ENCODE results near the gene ANKRD28. TPM values are rescaled to one million over a fixed set of nuclear protein-coding genes. Genes with fewer than 3 reads are reported as not detected.
A peak's percentile ranks its signal among the peaks of the same experiment; 100 is the strongest.

ANKRD28 gene
- total RNA-seq, 8 experiments from 2014 or later = 16.2 to 59.8 (median 20.9) TPM

DNA sequence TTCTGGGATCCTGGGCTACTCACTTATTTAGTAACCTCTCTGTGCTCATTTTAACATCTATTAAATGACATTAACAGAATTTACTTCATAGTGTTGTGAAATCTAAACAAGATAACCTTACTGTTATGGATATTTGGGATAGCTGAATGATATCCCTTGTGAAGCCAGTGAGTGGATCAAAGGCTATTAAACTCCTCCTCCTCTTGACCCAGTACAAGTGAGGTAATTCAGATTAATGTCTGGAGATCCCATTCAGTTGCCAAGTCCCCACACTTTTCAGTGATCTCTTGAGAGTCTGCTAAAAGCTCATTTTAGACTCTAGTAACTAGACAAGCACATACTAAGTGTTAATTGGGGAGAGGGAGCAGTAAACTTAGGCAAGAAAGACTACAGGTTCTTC lies 2.5 kb upstream of the ANKRD28 start:
- in situ Hi-C loops (cut with MboI; ENCODE audit: low pct_unique_long_range_greater_than_20kb in 2 of 9, low sequenced_read_pairs in 9 of 9, unreplicated experiment in 9 of 9) = loop anchor here in 2 of 9 experiments (25.0 kb wide), 2 partner anchors 163 to 437 kb away; no protein-coding TSS in a partner anchor
- H3K27ac ChIP-seq = no peak overlapping the region
- no peak overlapping the region for H3K4me3 ChIP-seq

DNA sequence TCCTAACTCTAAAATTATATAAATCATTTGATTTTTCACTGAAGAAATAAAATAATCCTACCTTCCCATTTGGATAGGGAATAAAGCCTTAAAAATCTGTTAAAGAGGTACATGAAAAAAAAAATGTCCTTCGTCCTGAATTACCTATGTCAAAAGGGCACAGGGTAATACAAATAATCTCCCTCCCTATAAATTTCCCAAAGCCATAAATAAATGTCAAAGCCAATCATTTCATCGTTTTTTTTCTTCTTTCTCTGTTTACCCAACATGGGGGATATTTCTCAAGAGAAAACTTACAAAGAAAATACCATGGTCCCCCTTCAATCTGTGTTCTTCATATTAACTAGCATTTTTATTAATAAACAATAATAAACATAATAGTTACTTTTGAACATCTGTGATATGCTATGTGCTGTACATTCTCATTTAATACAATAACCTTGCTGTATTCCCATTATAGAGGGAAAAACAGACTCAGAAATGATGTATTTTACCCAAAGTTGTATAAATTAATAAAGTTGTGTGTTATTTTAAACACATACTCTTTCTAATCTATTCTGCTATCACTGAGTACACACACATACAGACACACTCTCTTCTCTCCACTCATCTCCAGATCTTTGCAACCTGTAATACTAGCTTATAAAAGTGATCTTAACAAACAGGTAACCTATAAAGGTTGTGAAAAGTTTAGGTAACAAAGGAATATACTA lies 910 bp upstream of the ANKRD28 start:
- in situ Hi-C loops (cut with MboI; ENCODE audit: low pct_unique_long_range_greater_than_20kb in 2 of 9, low sequenced_read_pairs in 9 of 9, unreplicated experiment in 9 of 9) = no loop called here
- ATAC-seq (replicated peaks in 6 of 8) = no peak
- H3K4me1 ChIP-seq (replicated peaks in 1 of 2) = peaks cover 9 to 28% of the 10 kb centered on the region in 2 donors
- no peak overlapping the region for H3K27ac ChIP-seq
- H3K4me3 ChIP-seq = no peak overlapping the region
- WGBS, 10 experiments = 14 to 64% (median 35%) methylated on average over 1 to 2 of the region's 2 CpGs

More for the DNA sequence above, 2.5 kb upstream of the ANKRD28 start:
- H3K4me1 ChIP-seq (replicated peaks in 1 of 2) = peaks cover 9 to 28% of the 10 kb centered on the region in 2 donors
- ATAC-seq (replicated peaks in 6 of 8) = no peak

DNA sequence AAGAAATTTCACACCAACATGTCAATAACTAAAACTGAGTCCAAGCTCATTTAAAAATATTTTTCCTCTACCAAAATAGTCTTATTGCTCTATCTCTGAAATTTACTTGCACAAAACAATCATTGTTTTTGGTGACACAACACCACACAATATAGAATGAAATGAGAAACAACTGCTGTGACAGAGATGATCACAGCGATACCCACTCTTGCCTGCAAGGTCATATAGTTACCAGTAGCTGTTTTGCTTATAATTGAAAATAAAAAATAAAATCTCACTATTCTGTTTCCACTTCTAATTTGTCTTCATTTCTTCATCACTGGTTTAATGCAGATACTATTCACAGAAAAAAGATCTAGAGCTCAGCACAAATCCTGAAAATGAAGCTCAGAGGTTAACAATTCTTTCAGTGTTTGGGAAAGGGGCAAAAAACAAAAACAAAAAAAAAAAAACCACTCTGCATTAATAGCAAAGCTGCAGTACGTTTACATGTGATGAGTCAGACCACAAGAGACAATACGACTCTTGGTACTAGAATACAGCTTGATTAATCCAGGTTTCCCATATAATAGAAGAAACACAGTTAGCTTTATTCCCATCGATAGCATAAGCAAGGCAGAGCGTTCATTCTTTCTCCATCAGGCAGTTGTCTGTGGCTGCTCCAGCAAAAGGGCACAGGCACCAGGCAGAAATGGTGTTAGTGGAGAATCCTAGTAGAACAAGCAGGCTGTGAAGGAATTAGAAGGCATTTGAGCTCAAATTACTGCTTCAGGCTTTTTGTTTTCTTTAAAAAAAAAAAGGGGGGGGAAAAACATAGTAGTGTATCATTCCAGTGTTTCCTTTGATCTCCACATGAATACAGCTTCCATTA lies 773 bp downstream of the ANKRD28 start:
- in situ Hi-C loops (cut with MboI; ENCODE audit: low pct_unique_long_range_greater_than_20kb in 2 of 9, low sequenced_read_pairs in 9 of 9, unreplicated experiment in 9 of 9) = no loop called here
- ATAC-seq (replicated peaks in 6 of 8) = peak; percentile 50 to 90 (median 86)
- WGBS, 10 experiments = 0 to 40% (median 4%) methylated on average over 2 to 5 of the region's 5 CpGs; no CpG with 5 or more reads in 1 of the 10 experiments
- H3K27ac ChIP-seq = peak overlapping the region; percentile 14 to 58
- H3K4me1 ChIP-seq (replicated peaks in 1 of 2) = peaks cover 9 to 28% of the 10 kb centered on the region in 2 donors
- H3K4me3 ChIP-seq = peak overlapping the region; percentile 21 to 36 (median 25)

DNA sequence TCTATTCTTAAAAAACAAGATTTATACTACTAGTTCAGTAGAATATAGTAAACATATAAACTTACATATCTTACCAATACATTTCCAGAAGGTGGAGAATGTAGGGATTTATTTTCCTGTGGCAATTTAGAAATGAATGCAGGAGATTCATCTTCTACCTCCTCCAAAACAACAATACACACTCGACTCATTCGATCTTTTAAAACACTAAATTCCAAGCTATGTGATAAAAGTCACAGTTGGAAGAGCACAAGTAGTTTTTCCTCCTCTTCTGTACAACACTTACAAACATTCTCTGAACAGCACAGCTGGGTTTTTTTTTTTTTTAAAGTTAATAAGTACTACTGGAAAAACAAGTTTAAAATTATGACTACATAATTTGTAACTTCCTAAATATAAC lies 1.4 kb downstream of the ANKRD28 start:
- Histone ChIP-seq H3K4me1 (replicated peaks in 1 of 2) (peaks cover 9 to 28% of the 10 kb centered on the region in 2 donors), H3K27ac (no peak overlapping the region), H3K4me3 (peak overlapping the region in 1 of 5 donors; percentile 36)
- WGBS, 10 experiments = 0 to 79% (median 31%) methylated on average over 2 of the region's 2 CpGs; no CpG with 5 or more reads in 2 of the 10 experiments
- no peak for ATAC-seq (replicated peaks in 6 of 8)
- in situ Hi-C loops (cut with MboI; ENCODE audit: low pct_unique_long_range_greater_than_20kb in 2 of 9, low sequenced_read_pairs in 9 of 9, unreplicated experiment in 9 of 9) = no loop called here

DNA sequence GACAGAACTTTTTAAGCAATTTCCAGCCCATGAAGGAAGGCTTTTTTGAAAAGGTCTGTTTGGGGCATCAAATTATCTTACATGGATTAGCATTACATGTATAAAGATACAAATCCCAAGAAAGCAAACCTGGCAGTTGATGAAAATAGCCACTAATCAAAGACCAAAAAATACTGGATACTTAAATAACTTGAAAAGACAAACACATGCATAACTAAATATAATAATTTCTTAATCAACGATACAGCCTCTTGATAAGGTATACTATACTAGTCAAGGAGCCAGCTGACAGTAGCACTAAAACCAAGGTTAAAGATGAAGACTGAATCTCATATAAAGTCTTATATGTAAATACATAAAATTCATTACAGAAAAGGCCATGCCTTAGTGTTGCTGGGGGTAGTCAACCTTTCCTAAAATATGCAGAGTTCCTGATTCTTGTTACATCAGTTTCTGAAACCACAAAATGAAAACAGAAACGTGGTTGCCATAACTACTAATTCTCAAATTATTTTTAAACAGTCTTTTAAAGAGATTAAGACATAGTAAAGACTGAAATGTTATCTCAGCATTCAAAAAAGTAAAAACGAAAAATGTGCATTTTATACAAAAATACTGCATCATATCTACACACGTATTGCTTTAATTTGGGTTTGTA lies 2.0 kb downstream of the ANKRD28 start:
- WGBS, 10 experiments = 0 to 78% (median 37%) methylated on average over 1 to 4 of the region's 4 CpGs
- in situ Hi-C loops (cut with MboI; ENCODE audit: low pct_unique_long_range_greater_than_20kb in 2 of 9, low sequenced_read_pairs in 9 of 9, unreplicated experiment in 9 of 9) = no loop called here
- H3K4me3 ChIP-seq = peak overlapping the region in 1 of 5 donors; percentile 7
- peak in 3 of 8 experiments; percentile 4 to 15 (median 13) for ATAC-seq (replicated peaks in 6 of 8)
- no peak overlapping the region for H3K27ac ChIP-seq
- peaks cover 9 to 28% of the 10 kb centered on the region in 2 donors for H3K4me1 ChIP-seq (replicated peaks in 1 of 2)

DNA sequence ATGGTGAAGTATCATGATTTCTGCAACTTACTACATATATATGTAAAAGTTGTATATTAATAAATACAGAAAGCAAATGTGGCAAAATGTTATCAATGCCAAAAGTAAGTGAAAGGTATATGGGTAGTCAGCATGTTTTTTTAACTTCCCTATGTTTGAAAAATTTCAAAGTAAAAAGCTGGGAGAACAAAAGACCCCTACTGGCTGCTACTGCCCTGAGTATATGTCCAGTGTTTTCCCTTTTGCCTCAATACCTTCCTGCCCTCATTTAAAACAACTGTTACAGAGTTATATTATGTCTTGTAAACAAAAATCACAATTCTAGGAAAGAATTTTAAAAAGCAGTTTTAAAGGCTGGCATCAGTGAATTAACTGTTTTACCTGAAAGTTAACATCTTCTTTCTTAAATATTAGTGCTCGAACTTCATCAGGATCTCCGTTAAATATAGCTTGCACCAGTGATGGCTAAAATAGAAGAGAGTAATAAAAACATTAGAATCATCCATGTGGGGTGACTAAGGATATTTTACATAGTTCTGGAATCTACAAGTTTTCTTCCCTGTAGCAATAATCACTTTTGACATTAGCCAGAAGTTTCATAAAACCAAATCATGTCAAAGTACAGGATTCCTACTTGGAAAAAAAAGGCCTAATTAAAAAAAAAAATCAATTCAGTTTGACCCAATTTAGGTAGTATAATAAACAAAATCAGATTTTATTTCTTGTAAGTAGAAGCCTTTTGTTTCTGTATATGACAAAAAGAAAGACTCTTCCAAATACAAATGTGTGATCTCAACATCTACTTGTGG lies 2.7 kb downstream of the ANKRD28 start:
- in situ Hi-C loops (cut with MboI; ENCODE audit: low pct_unique_long_range_greater_than_20kb in 2 of 9, low sequenced_read_pairs in 9 of 9, unreplicated experiment in 9 of 9) = no loop called here
- Histone ChIP-seq H3K27ac (no peak overlapping the region), H3K4me1 (replicated peaks in 1 of 2) (peaks cover 9 to 28% of the 10 kb centered on the region in 2 donors), H3K4me3 (peak overlapping the region in 1 of 5 donors; percentile 7)
- ATAC-seq (replicated peaks in 6 of 8) = no peak
- WGBS, 10 experiments = 0 to 100% (median 69%) methylated on average over 2 of the region's 2 CpGs; no CpG with 5 or more reads in 2 of the 10 experiments

DNA sequence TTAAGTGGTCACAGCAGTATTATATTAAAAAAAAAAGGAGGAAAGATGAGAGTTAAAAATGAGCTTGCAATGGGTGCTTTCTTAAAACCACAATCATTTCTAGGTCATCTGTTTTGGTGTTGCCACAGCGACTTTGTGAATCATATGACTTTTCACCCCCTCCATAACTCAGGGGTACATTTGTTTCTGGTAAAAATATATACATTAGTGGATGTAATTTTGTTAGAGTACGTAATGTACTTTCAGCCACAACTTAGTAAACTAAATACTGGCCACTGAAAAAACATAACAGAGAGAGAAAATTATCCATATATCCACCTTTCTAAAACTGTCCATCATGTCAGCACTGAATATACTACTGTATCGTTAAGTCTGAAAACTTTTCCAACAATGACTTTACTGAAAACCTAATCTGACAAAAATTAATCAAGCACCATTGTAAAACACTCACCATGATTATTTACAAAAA lies 3.4 kb downstream of the ANKRD28 start:
- Histone ChIP-seq H3K4me3 (no peak overlapping the region), H3K4me1 (replicated peaks in 1 of 2) (peaks cover 9 to 28% of the 10 kb centered on the region in 2 donors), H3K27ac (no peak overlapping the region)
- in situ Hi-C loops (cut with MboI; ENCODE audit: low pct_unique_long_range_greater_than_20kb in 2 of 9, low sequenced_read_pairs in 9 of 9, unreplicated experiment in 9 of 9) = no loop called here
- ATAC-seq (replicated peaks in 6 of 8) = no peak
- WGBS, 10 experiments = 12 to 96% (median 85%) methylated on average over 2 to 3 of the region's 3 CpGs; no CpG with 5 or more reads in 1 of the 10 experiments

DNA sequence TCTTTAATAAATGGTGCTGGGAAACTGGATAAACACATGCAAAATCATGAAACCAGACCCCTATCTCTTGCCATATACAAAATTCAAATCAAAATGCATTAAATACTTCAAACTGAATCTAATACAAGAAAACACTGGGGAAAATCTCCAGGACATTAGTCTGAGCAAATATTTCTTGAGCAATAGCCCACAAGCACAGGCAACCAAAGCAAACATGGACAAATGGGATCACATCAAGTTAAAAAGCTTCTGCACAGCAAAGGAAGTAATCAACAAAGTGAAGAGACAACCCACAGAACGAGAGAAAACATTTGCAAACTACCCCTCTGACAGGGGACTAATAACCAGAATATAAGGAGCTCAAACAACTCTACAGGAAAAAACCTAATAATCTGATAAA lies 6.3 kb downstream of the ANKRD28 start:
- WGBS, 10 experiments = 38 to 100% (median 89%) methylated on average over 1 of the region's 1 CpG; no CpG with 5 or more reads in 2 of the 10 experiments
- in situ Hi-C loops (cut with MboI; ENCODE audit: low pct_unique_long_range_greater_than_20kb in 2 of 9, low sequenced_read_pairs in 9 of 9, unreplicated experiment in 9 of 9) = no loop called here
- no peak overlapping the region for H3K27ac ChIP-seq

DNA sequence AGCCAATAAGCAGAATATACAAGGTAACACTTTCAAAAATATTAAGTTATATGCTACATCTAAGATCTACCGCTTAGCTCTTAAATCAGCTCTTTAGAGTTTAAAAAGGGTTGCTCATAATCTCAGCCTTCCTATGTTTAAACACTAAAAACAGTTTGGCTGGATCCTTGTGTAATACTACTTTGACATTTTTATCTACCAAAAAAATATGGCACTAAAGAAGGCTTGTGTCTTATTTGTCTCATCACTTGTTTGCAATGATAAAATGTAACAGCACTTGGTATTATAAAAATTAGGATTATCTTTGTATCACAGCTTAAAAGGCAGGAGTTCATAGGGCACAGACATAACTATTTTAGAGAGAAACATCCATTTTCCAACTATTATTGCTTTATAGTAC lies 9.8 kb downstream of the ANKRD28 start:
- Histone ChIP-seq H3K4me3 (no peak overlapping the region), H3K4me1 (replicated peaks in 1 of 2) (peaks cover 0 to 4% of the 10 kb centered on the region in 2 donors), H3K27ac (no peak overlapping the region)
- 100% methylated on average over 1 of the region's 1 CpG; no CpG with 5 or more reads in 3 of the 10 experiments for WGBS, 10 experiments
- in situ Hi-C loops (cut with MboI; ENCODE audit: low pct_unique_long_range_greater_than_20kb in 2 of 9, low sequenced_read_pairs in 9 of 9, unreplicated experiment in 9 of 9) = no loop called here
- no peak for ATAC-seq (replicated peaks in 6 of 8)

More for the DNA sequence above, 6.3 kb downstream of the ANKRD28 start:
- no peak overlapping the region for H3K4me3 ChIP-seq
- ATAC-seq (replicated peaks in 6 of 8) = no peak
- H3K4me1 ChIP-seq (replicated peaks in 1 of 2) = peaks cover 0 to 8% of the 10 kb centered on the region in 2 donors

DNA sequence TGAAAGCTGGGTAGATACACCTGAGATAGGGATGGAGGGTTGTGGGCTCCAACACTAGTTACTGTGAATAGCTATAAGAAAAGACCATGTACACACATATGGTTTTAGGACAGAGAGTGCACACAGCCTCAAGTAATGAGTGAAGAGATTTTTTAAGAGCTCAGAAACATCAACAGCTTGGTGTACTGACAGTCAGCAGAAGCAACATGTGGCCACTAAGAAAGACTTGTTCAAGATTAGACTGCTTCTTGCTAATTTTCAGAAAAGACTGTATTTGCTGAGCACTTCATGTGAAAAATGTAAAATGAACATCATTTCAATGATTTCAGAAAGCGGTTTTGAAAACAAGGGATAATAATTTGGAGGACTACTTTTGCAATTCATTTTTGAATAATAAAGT lies 10.3 kb downstream of the ANKRD28 start:
- no peak overlapping the region for H3K4me3 ChIP-seq
- in situ Hi-C loops (cut with MboI; ENCODE audit: low pct_unique_long_range_greater_than_20kb in 2 of 9, low sequenced_read_pairs in 9 of 9, unreplicated experiment in 9 of 9) = no loop called here
- no peak overlapping the region for H3K27ac ChIP-seq
- WGBS, 10 experiments = 20 to 100% (median 100%) methylated on average over 1 of the region's 1 CpG; no CpG with 5 or more reads in 1 of the 10 experiments
- no peak for ATAC-seq (replicated peaks in 6 of 8)
- H3K4me1 ChIP-seq (replicated peaks in 1 of 2) = peaks cover 0 to 4% of the 10 kb centered on the region in 2 donors

DNA sequence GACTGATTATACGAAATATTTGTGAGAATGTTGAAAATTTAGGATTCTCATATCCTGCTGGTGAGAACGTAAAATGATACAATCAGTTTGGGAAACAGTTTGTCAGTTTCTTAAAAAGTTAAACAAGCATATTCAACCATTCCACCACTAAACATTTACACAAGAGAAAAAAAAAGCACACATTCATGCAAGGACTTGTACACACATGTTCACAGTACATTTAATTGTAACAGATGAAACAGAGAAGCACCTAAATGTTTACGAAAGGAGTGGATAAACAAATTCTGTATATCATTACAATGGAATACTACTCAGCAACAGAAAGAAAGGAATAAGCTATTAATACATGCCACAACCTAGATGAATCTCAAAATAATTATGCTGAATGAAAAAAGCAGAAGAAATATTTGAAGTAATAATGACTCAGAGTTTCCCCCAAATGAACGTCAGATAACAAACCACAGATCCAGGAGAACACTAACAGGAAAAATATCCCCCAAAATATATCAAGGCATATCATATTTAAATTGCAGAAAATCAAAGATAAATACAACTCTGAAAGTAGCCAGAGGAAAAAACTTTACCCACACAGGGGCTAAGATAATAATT lies 14.3 kb downstream of the ANKRD28 start:
- Histone ChIP-seq H3K4me3 (no peak overlapping the region), H3K4me1 (replicated peaks in 1 of 2) (peaks cover 0 to 4% of the 10 kb centered on the region in 2 donors), H3K27ac (no peak overlapping the region)
- 3 to 93% (median 80%) methylated on average over 3 to 4 of the region's 4 CpGs for WGBS, 10 experiments
- in situ Hi-C loops (cut with MboI; ENCODE audit: low pct_unique_long_range_greater_than_20kb in 2 of 9, low sequenced_read_pairs in 9 of 9, unreplicated experiment in 9 of 9) = no loop called here
- ATAC-seq (replicated peaks in 6 of 8) = peak in 1 of 8 experiments; percentile 27

DNA sequence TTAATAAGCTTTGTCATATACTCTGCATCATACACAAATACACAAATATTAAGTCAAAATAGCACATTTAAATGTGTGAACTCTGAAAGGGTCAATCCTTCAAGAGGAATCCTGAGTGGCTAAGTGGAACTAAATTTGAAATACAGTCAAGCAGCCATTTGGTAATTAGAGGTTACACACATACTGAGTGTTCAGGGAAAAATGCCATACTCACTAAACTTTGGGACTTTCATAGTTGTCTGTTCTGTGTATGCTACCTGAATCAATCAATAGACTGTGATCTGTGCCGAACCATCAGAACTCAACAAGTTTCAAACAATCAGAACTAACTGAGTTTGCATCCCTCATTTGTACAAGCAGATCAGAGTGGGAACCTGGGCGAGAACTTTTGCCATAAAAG lies 15.3 kb downstream of the ANKRD28 start:
- Histone ChIP-seq H3K4me3 (no peak overlapping the region), H3K4me1 (replicated peaks in 1 of 2) (peaks cover 0 to 4% of the 10 kb centered on the region in 2 donors), H3K27ac (no peak overlapping the region)
- in situ Hi-C loops (cut with MboI; ENCODE audit: low pct_unique_long_range_greater_than_20kb in 2 of 9, low sequenced_read_pairs in 9 of 9, unreplicated experiment in 9 of 9) = no loop called here
- ATAC-seq (replicated peaks in 6 of 8) = peak in 1 of 8 experiments; percentile 9
- 11 to 100% (median 80%) methylated on average over 1 to 2 of the region's 2 CpGs; no CpG with 5 or more reads in 3 of the 10 experiments for WGBS, 10 experiments
